HepG2 (cell line): ENCODE data around the gene BICRA. TPM values are rescaled to one million over a fixed set of nuclear protein-coding genes. Genes with fewer than 3 reads are reported as not detected.
A peak's percentile ranks its signal among the peaks of the same experiment; 100 is the strongest.

ENCODE experiments used
- CHD4 ChIP-seq: fragments of 200-600 bp; sonication (generic); IDR thresholded peaks from 2 replicates; pipeline ENCODE4 v1.7.0; 2017; ENCODE audit warnings: mild to moderate bottlenecking, low read length, borderline replicate concordance
- GATAD1 ChIP-seq: IDR thresholded peaks from 2 replicates; pipeline ENCODE4 v1.6.1; 2016; ENCODE audit warnings: missing genetic modification reagents, missing compliant biosample characterization
- IRX3 ChIP-seq: sonication (generic); formaldehyde crosslinking; IDR thresholded peaks from 2 replicates; pipeline ENCODE4 v1.8.1; 2023; ENCODE audit warnings: mild to moderate bottlenecking, low read depth, missing genetic modification reagents, borderline replicate concordance
- JARID2 ChIP-seq: sonication (generic); formaldehyde crosslinking; IDR thresholded peaks from 2 replicates; pipeline ENCODE4 v1.8.1; 2023; ENCODE audit warnings: missing genetic modification reagents, inconsistent platforms; ENCODE audit not compliant: insufficient replicate concordance
- MBNL3 ChIP-seq: fragments of 250-450 bp; sonication (Bioruptor Pico); conservative IDR thresholded peaks from 2 replicates; pipeline ENCODE4 v1.8.0; 2022; ENCODE audit warnings: mild to moderate bottlenecking, inconsistent platforms
- MYNN ChIP-seq: sonication (generic); formaldehyde crosslinking; IDR thresholded peaks from 2 replicates; pipeline ENCODE4 v1.4.0; 2020; ENCODE audit warnings: mild to moderate bottlenecking, low read depth, missing genetic modification reagents
- POLR2AphosphoS2 ChIP-seq: IDR thresholded peaks from 2 replicates; pipeline ENCODE4 v1.6.1; 2011; ENCODE audit warnings: low read depth, low read length, improper control_type of control experiment
- RAD21 ChIP-seq: fragments of 450-650 bp; formaldehyde crosslinking; IDR thresholded peaks from 2 replicates; pipeline ENCODE4 v1.5.0; 2020; ENCODE audit warnings: mild to moderate bottlenecking
- RFX3 ChIP-seq: IDR thresholded peaks from 2 replicates; pipeline ENCODE4 v1.6.1; 2016; ENCODE audit warnings: missing biosample characterization, missing genetic modification reagents
- SIX1 ChIP-seq: sonication (generic); formaldehyde crosslinking; IDR thresholded peaks from 2 replicates; pipeline ENCODE4 v1.4.0; 2020; ENCODE audit warnings: missing genetic modification reagents, borderline replicate concordance
- SPEN ChIP-seq: sonication (generic); formaldehyde crosslinking; IDR thresholded peaks from 2 replicates; pipeline ENCODE4 v1.5.1; 2020; ENCODE audit warnings: low read depth, mild to moderate bottlenecking, missing genetic modification reagents
- STAT5B ChIP-seq: sonication (generic); formaldehyde crosslinking; IDR thresholded peaks from 2 replicates; pipeline ENCODE4 v1.4.0; 2020; ENCODE audit warnings: missing genetic modification reagents
- XRCC5 ChIP-seq: fragments of 200-400 bp; formaldehyde crosslinking; optimal IDR thresholded peaks from 2 replicates; pipeline ENCODE3; 2017; ENCODE audit warnings: mild to moderate bottlenecking, low read length
- YY1 ChIP-seq: IDR thresholded peaks from 2 replicates; pipeline ENCODE4 v1.6.1; 2011; ENCODE audit warnings: low read length, low read depth, moderate library complexity, mild to moderate bottlenecking; ENCODE audit not compliant: insufficient read depth, insufficient replicate concordance
- ZBTB37 ChIP-seq: sonication (generic); formaldehyde crosslinking; IDR thresholded peaks from 2 replicates; pipeline ENCODE4 v1.4.0; 2020; ENCODE audit warnings: mild to moderate bottlenecking, missing genetic modification reagents
- ZEB1 ChIP-seq: IDR thresholded peaks from 2 replicates; pipeline ENCODE4 v1.6.1; 2012; ENCODE audit warnings: mild to moderate bottlenecking, low read depth, inconsistent platforms; ENCODE audit not compliant: insufficient replicate concordance
- ZNF17 ChIP-seq: sonication (generic); formaldehyde crosslinking; IDR thresholded peaks from 2 replicates; pipeline ENCODE4 v1.5.0; 2020; ENCODE audit warnings: mild to moderate bottlenecking, missing genetic modification reagents
- ZNF20 ChIP-seq: sonication (generic); formaldehyde crosslinking; IDR thresholded peaks from 2 replicates; pipeline ENCODE4 v1.4.0; 2020; ENCODE audit warnings: mild to moderate bottlenecking, moderate library complexity, missing genetic modification reagents
- ZNF224 ChIP-seq: sonication (generic); formaldehyde crosslinking; IDR thresholded peaks from 2 replicates; pipeline ENCODE4 v1.5.0; 2020; ENCODE audit warnings: mild to moderate bottlenecking, missing genetic modification reagents
- ZNF296 ChIP-seq: sonication (generic); formaldehyde crosslinking; conservative IDR thresholded peaks from 2 replicates; pipeline ENCODE4 v1.5.0; 2020; ENCODE audit warnings: mild to moderate bottlenecking, missing genetic modification reagents
- ZNF33B ChIP-seq: sonication (generic); formaldehyde crosslinking; IDR thresholded peaks from 2 replicates; pipeline ENCODE4 v1.5.1; 2020; ENCODE audit warnings: mild to moderate bottlenecking, missing genetic modification reagents
- ZNF431 ChIP-seq: sonication (generic); formaldehyde crosslinking; IDR thresholded peaks from 2 replicates; pipeline ENCODE4 v1.9.0; 2022; ENCODE audit warnings: missing genetic modification reagents, low read depth, mild to moderate bottlenecking, borderline replicate concordance
- ZNF547 ChIP-seq: sonication (generic); formaldehyde crosslinking; IDR thresholded peaks from 2 replicates; pipeline ENCODE4 v1.5.1; 2020; ENCODE audit warnings: mild to moderate bottlenecking, missing genetic modification reagents
- ZNF615 ChIP-seq: sonication (generic); formaldehyde crosslinking; IDR thresholded peaks from 2 replicates; pipeline ENCODE4 v1.5.0; 2020; ENCODE audit warnings: mild to moderate bottlenecking, missing genetic modification reagents, borderline replicate concordance
- ZNF800 ChIP-seq: sonication (generic); formaldehyde crosslinking; IDR thresholded peaks from 2 replicates; pipeline ENCODE4 v1.4.0; 2020; ENCODE audit warnings: missing genetic modification reagents
- ZNF879 ChIP-seq: sonication (generic); formaldehyde crosslinking; IDR thresholded peaks from 2 replicates; pipeline ENCODE4 v1.8.1; 2023; ENCODE audit warnings: missing genetic modification reagents
- polyA plus RNA-seq, 8 experiments: library from polyadenylated mRNA; depleted of rRNA in 3 of 8; stranded (reverse) in 7 of 8; unstranded in 1 of 8; fragments of >200 nt; fragmentation: Illumina TruSeq in 4 of 8; extraction: Trizol in 4 of 8; gene quantifications; 2 replicates each; pipeline versions ENCODE4 v1.2.1 to v1.2.3, GENCODE V29; 2011 to 2016; ENCODE audit warnings: low read depth in 4 of 8, missing spikeins in 1 of 8, mixed read lengths in 1 of 8; ENCODE audit not compliant: insufficient read depth in 1 of 8
- total RNA-seq, 5 experiments: library from RNA; depleted of rRNA; stranded (reverse); fragments of >200 nt; fragmentation: Illumina TruSeq; extraction: Trizol; gene quantifications; 2 replicates each; pipeline ENCODE4 v1.2.3, GENCODE V29; 2016; ENCODE audit warnings: low read depth in 1 of 5
- TF ChIP-seq, protein P1 (sequence below): IDR thresholded peaks from 2 replicates; pipeline ENCODE4 v1.6.1; 2018; ENCODE audit warnings: missing genetic modification reagents

The BICRA gene
- total and polyA plus RNA-seq, 2 of the 13 experiments (the other 11 are each of a cell fraction or from before 2014, with no cell fraction given): 0.55 to 0.71 TPM

DNA sequence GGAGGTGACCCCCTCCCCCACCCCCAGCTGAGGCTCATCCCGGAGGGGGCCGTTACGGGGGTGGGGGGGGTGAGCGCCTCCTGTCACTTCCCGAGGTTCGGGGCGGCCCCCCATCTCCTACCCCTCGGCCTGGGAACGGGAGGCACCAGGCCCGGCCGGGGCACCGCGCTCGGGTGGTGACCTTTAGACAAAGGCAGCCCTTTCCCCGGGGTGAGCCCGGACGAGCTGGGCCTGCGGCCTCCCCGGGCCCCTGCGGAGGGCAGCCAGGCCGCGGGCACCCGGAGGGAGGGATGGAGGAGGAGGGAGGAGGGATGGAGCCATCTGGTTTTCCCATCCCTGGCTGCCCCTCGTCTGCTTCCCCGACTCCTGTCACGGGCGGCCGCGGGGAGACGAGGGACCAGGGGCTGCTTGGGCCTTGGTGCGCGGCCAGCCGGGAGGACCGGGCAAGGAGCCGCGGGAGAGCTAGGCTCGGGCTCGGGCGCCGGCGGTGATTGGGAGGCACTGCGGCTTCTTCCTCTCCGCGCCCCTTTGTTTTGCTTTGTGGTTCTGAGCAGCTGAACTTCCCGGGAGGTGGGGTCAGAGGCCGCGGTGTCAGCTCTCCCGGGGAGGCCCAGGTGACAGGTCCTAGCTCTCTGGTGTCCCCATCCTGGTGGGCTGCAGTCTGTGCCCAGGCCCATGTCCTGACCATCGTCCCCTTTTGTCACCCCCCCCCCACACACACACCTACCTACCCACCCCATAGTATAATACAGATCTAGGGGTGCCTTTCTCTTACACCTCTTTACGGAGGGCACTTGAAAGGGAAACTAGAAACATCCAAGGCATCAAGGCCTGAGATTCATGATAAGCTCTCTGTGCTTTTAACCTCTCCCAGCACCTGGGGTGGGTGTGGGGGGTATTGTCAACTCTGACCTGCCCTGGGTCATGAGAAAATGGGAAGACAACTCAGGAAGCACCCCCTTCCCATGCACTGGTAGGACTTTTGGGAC is 1.3 kb downstream of the BICRA start (continued):
- TF ChIP-seq ZBTB37 (CRISPR knock-in tag) (no peak), ZNF224 (CRISPR knock-in tag) (no peak), RFX3 (CRISPR knock-in tag) (no peak), XRCC5 (no peak), ZNF615 (CRISPR knock-in tag) (no peak), SPEN (0 out of 2 replicates have a peak, but pooled peaks have one; percentile 48), ZNF17 (no peak), IRX3 (CRISPR knock-in tag) (no peak), YY1 (peak; percentile 39), MBNL3 (CRISPR knock-in tag) (no peak), RAD21 (0 out of 2 replicates have a peak, but pooled peaks have one; percentile 12), ZNF33B (CRISPR knock-in tag) (no peak), ZNF547 (0 out of 2 replicates have a peak, but pooled peaks have one; percentile 57), GATAD1 (peak; percentile 43; the same call in 1 of the 2 replicates), CHD4 (no peak), ZNF800 (CRISPR knock-in tag) (0 out of 2 replicates have a peak, but pooled peaks have one; percentile 61), ZEB1 (no peak), JARID2 (no peak), ZNF879 (CRISPR knock-in tag) (no peak), SIX1 (CRISPR knock-in tag) (no peak), MYNN (CRISPR knock-in tag) (no peak), POLR2AphosphoS2 (no peak), STAT5B (CRISPR knock-in tag) (no peak), ZNF20 (no peak), ZNF431 (no peak), ZNF296 (CRISPR knock-in tag) (no peak)
- TF ChIP-seq, protein P1, sequence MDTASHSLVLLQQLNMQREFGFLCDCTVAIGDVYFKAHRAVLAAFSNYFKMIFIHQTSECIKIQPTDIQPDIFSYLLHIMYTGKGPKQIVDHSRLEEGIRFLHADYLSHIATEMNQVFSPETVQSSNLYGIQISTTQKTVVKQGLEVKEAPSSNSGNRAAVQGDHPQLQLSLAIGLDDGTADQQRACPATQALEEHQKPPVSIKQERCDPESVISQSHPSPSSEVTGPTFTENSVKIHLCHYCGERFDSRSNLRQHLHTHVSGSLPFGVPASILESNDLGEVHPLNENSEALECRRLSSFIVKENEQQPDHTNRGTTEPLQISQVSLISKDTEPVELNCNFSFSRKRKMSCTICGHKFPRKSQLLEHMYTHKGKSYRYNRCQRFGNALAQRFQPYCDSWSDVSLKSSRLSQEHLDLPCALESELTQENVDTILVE: 0 out of 2 replicates have a peak, but pooled peaks have one; percentile 20
